ENCODE data around the gene NRBF2.
"Not testable (repeated sequence)": the region's sequence is repeated elsewhere in the genome, so short reads cannot be mapped to it uniquely, and the experiment has no call there.

NRBF2 gene

DNA sequence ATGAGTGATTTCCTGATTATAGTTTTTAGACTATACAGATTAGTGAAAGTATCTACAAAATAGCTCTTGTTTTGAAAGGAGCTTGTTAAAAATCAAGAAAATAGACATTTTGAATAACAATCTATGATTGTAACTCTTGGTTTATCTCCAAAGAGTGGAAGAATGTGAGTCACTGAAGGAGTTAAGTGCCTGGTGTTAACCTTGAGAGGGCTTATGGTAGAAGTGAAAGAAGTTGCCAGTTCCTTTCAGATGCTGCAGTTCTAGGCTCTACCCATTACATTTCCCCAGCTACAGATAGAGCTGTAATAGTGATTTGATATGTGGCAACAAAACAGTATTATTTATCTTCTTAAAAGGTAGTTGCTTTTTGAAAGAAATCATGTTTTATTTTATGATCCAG, 12.7 kb downstream of the NRBF2 start:
- H3K4me3 ChIP-seq (replicated peaks; ENCODE audit: insufficient read depth, low read length) = no peak overlapping the region
- H3K27ac ChIP-seq (replicated peaks) = no peak overlapping the region
- TF ChIP-seq REST (IDR thresholded peaks at IDR 0.05; ENCODE audit: insufficient replicate concordance, low read depth) (no peak), GABPA (IDR thresholded peaks at IDR 0.05; ENCODE audit: low read depth) (no peak), SPI1 (IDR thresholded peaks at IDR 0.05; ENCODE audit: borderline replicate concordance, low read depth) (no peak), CTCF (IDR thresholded peaks at IDR 0.05; ENCODE audit: insufficient read depth, low read length) (no peak), POLR2AphosphoS5 (IDR thresholded peaks at IDR 0.05; ENCODE audit: low read depth) (no peak)
- no peaks in the 10 kb centered on the region for H3K27me3 ChIP-seq (ENCODE audit: insufficient read depth, poor library complexity, severe bottlenecking)
- DNase-seq (ENCODE audit: low read depth in 1 of 2, low spot score in 1 of 2) = no peak

- TF ChIP-seq REST (IDR thresholded peaks at IDR 0.05; ENCODE audit: insufficient replicate concordance, low read depth) = no peak
- no peak for TF ChIP-seq POLR2AphosphoS5 (IDR thresholded peaks at IDR 0.05; ENCODE audit: low read depth)
- no peak for TF ChIP-seq GABPA (IDR thresholded peaks at IDR 0.05; ENCODE audit: low read depth)
- TF ChIP-seq CTCF (IDR thresholded peaks at IDR 0.05; ENCODE audit: insufficient read depth, low read length) = no peak
- TF ChIP-seq SPI1 (IDR thresholded peaks at IDR 0.05; ENCODE audit: borderline replicate concordance, low read depth) = no peak
- no peak for DNase-seq (ENCODE audit: low read depth in 1 of 2, low spot score in 1 of 2)
- H3K4me3 ChIP-seq (replicated peaks; ENCODE audit: insufficient read depth, low read length) = no peak overlapping the region
- H3K27me3 ChIP-seq (ENCODE audit: insufficient read depth, poor library complexity, severe bottlenecking) = no peaks in the 10 kb centered on the region
- no peak overlapping the region for H3K27ac ChIP-seq (replicated peaks)
Observed at GRCh38 chr10:63146503-63146902, 13.4 kb downstream of the NRBF2 start.

GRCh38 chr10:63150745-63151144, 17.6 kb downstream of the NRBF2 start:
- Histone ChIP-seq H3K27me3 (ENCODE audit: insufficient read depth, poor library complexity, severe bottlenecking) (no peaks in the 10 kb centered on the region), H3K4me3 (replicated peaks; ENCODE audit: insufficient read depth, low read length) (no peak overlapping the region), H3K27ac (replicated peaks) (no peak overlapping the region)
- TF ChIP-seq SPI1 (IDR thresholded peaks at IDR 0.05; ENCODE audit: borderline replicate concordance, low read depth) = no peak
- TF ChIP-seq POLR2AphosphoS5 (IDR thresholded peaks at IDR 0.05; ENCODE audit: low read depth) = no peak
- no peak for TF ChIP-seq REST (IDR thresholded peaks at IDR 0.05; ENCODE audit: insufficient replicate concordance, low read depth)
- no peak for TF ChIP-seq GABPA (IDR thresholded peaks at IDR 0.05; ENCODE audit: low read depth)
- no peak for TF ChIP-seq CTCF (IDR thresholded peaks at IDR 0.05; ENCODE audit: insufficient read depth, low read length)
- DNase-seq (ENCODE audit: low read depth in 1 of 2, low spot score in 1 of 2) = no peak

DNA sequence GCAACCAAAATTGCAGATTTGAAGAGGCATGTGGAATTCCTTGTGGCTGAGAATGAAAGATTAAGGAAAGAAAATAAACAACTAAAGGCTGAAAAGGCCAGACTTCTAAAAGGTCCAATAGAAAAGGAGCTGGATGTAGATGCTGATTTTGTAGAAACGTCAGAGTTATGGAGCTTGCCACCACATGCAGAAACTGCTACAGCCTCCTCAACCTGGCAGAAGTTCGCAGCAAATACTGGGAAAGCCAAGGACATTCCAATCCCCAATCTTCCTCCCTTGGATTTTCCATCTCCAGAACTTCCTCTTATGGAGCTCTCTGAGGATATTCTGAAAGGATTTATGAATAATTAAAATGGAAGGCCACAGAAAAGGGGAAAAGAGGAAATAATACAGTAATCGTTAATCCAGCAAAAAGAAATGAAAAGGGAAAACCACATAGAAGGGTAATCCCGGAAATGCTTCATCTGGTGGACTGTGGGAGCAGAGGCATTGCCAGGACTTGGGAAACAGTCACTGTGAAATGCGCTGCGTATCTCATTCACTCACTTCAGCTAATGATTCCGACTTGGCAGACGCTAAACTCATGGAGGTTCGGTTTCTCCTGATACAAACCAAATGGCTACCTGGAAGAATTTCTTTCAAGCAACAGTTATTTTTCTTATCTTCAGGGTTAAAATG, 20.9 kb downstream of the NRBF2 start:
- H3K27ac ChIP-seq (replicated peaks); DNase-seq (ENCODE audit: low read depth in 1 of 2, low spot score in 1 of 2); H3K27me3 ChIP-seq (ENCODE audit: insufficient read depth, poor library complexity, severe bottlenecking); H3K4me3 ChIP-seq (replicated peaks; ENCODE audit: insufficient read depth, low read length): not testable (repeated sequence)

Measured in HL-60 (cell line).